HCT116 (cell line): ENCODE results near the gene EHD1. TPM values are rescaled to one million over a fixed set of nuclear protein-coding genes. Genes with fewer than 3 reads are reported as not detected.

Experiments
- ATAC-seq: fragments of 200-7000 bp; cut with Tn5 transposase; 2 replicates; pipeline ENCODE4 v1.9.1; 2020; ENCODE audit warnings: mild to moderate bottlenecking, moderate library complexity
- BruUV-seq: library from RNA; stranded (reverse); fragments of 400-500 nt; replicated peaks from 2 replicates; lab custom pipeline; 2021; lab: Mats Ljungman, UMichigan
- CTCF ChIA-PET: fragments of 300-600 bp; sonication (Branson Sonifier 250); formaldehyde crosslinking; loops from one replicate; lab custom pipeline; 2021; ENCODE audit warnings: antibody characterized with exemption; lab: Charles Lee
- POLR2A ChIA-PET: fragments of 300-600, 350-600 bp; sonication (Branson Sonifier 250); formaldehyde crosslinking; loops from one replicate; lab custom pipeline; 2021; ENCODE audit warnings: antibody characterized with exemption; lab: Charles Lee
- RAD21 ChIA-PET, 2 experiments: fragments of 300-600 bp; sonication (Branson Sonifier 250); formaldehyde crosslinking; loops; one replicate each; lab custom pipeline; 2023; ENCODE audit warnings: low total read pairs in 2 of 2; ENCODE audit not compliant: uncharacterized antibody in 2 of 2, unreplicated experiment in 2 of 2, low non-redundant PET in 1 of 2; lab: Charles Lee
- DNase-seq: peaks from one replicate; pipeline ENCODE4 v3.0.0-alpha.2; 2010; ENCODE audit warnings: low read depth, low spot score
- H2AFZ ChIP-seq: fragments of 200-600 bp; shearing (Covaris generic), sonication (generic); 2 replicates; pipeline ENCODE4 v1.6.1; 2017; ENCODE audit warnings: low read depth, mixed run types, mixed read lengths, antibody characterized with exemption, low read length; ENCODE audit not compliant: poor library complexity, severe bottlenecking
- H3K27ac ChIP-seq: 2 replicates; pipeline ENCODE4 v1.5.1; 2012; ENCODE audit warnings: low read depth, low read length
- H3K27me3 ChIP-seq: fragments of 200-600 bp; sonication (generic); 2 replicates; pipeline ENCODE4 v1.6.1; 2016; ENCODE audit warnings: mixed run types, low read length, mixed read lengths; ENCODE audit not compliant: insufficient read depth
- H3K36me3 ChIP-seq, 2 experiments: fragments of 200-500 bp in 1 of 2; fragments of 200-600 bp in 1 of 2; sonication (Bioruptor generic) in 1 of 2; sonication (generic) in 1 of 2; 2 replicates each; pipeline versions ENCODE4 v1.5.1 to v1.6.1; 2014 to 2016; ENCODE audit warnings: low read length in 2 of 2, inconsistent platforms in 1 of 2, mixed read lengths in 1 of 2, mixed run types in 1 of 2; ENCODE audit not compliant: insufficient read depth in 2 of 2, control insufficient read depth in 1 of 2
- H3K4me1 ChIP-seq, 2 experiments: fragments of 200-600 bp in 1 of 2; sonication (generic) in 1 of 2; 2 replicates each; pipeline versions ENCODE4 v1.5.1 to v1.6.1; 2012 to 2017; ENCODE audit warnings: low read length in 2 of 2, inconsistent platforms in 1 of 2, mild to moderate bottlenecking in 1 of 2, mixed read lengths in 1 of 2, mixed run types in 1 of 2, moderate library complexity in 1 of 2; ENCODE audit not compliant: insufficient read depth in 2 of 2, control insufficient read depth in 1 of 2
- H3K4me2 ChIP-seq: fragments of 200-600 bp; sonication (generic); 2 replicates; pipeline ENCODE4 v1.6.1; 2017; ENCODE audit warnings: mixed run types, low read length, mixed read lengths
- H3K4me3 ChIP-seq, 2 experiments: fragments of 200-600 bp in 1 of 2; sonication (generic) in 1 of 2; replicated peaks in 1 of 2; 2 replicates each; pipeline ENCODE4 v1.5.1; 2011 to 2016; ENCODE audit warnings: low read length in 2 of 2, control low read depth in 1 of 2, low read depth in 1 of 2, mild to moderate bottlenecking in 1 of 2, mixed read lengths in 1 of 2, mixed run types in 1 of 2
- H3K79me2 ChIP-seq: fragments of 200-600 bp; sonication (generic); 2 replicates; pipeline ENCODE4 v1.6.1; 2017; ENCODE audit warnings: mild to moderate bottlenecking, mixed run types, low read length, moderate library complexity, mixed read lengths; ENCODE audit not compliant: insufficient read depth
- H3K9ac ChIP-seq: fragments of 200-600 bp; sonication (generic); 2 replicates; pipeline ENCODE4 v1.6.1; 2016; ENCODE audit warnings: low read length, mixed read lengths
- H3K9me2 ChIP-seq: fragments of 200-600 bp; sonication (generic), shearing (Covaris generic); 2 replicates; pipeline ENCODE4 v1.6.1; 2017; ENCODE audit warnings: mixed run types, mild to moderate bottlenecking, moderate library complexity; ENCODE audit not compliant: insufficient read depth
- H3K9me3 ChIP-seq, 2 experiments: fragments of 200-500 bp in 1 of 2; fragments of 200-600 bp in 1 of 2; sonication (Bioruptor generic) in 1 of 2; sonication (generic) in 1 of 2; 2 replicates each; pipeline ENCODE4 v1.6.1; 2014 to 2017; ENCODE audit warnings: low read length in 2 of 2, mixed read lengths in 2 of 2, inconsistent platforms in 1 of 2, low read depth in 1 of 2, mild to moderate bottlenecking in 1 of 2, mixed run types in 1 of 2, moderate library complexity in 1 of 2; ENCODE audit not compliant: control insufficient read depth in 1 of 2, insufficient read depth in 1 of 2
- H4K20me1 ChIP-seq: fragments of 200-600 bp; sonication (generic), shearing (Covaris generic); 2 replicates; pipeline ENCODE4 v1.6.1; 2017; ENCODE audit warnings: mixed run types, mild to moderate bottlenecking, moderate library complexity; ENCODE audit not compliant: insufficient read depth
- CEBPB ChIP-seq: IDR thresholded peaks from 2 replicates; pipeline ENCODE4 v1.6.1; 2012; ENCODE audit warnings: low read depth
- EGR1 ChIP-seq: IDR thresholded peaks from 2 replicates; pipeline ENCODE4 v1.6.1; 2012; ENCODE audit warnings: low read depth
- EZH2 ChIP-seq: fragments of 200-600 bp; sonication (generic); IDR thresholded peaks from 2 replicates; pipeline ENCODE4 v1.6.1; 2017; ENCODE audit warnings: antibody characterized with exemption, mixed run types
- FOSL1 ChIP-seq: IDR thresholded peaks from 2 replicates; pipeline ENCODE4 v1.6.1; 2012; ENCODE audit warnings: low read depth
- JUND ChIP-seq: IDR thresholded peaks from 2 replicates; pipeline ENCODE4 v1.6.1; 2012
- RAD21 ChIP-seq: IDR thresholded peaks from 2 replicates; pipeline ENCODE4 v1.6.1; 2012; ENCODE audit warnings: low read depth, mild to moderate bottlenecking
- SRF ChIP-seq: IDR thresholded peaks from 2 replicates; pipeline ENCODE4 v1.6.1; 2012; ENCODE audit warnings: low read depth
- YY1 ChIP-seq: IDR thresholded peaks from 2 replicates; pipeline ENCODE4 v1.6.1; 2011; ENCODE audit warnings: low read length, low read depth, moderate library complexity, mild to moderate bottlenecking; ENCODE audit not compliant: insufficient replicate concordance; ENCODE audit errors: extremely low read depth
- ZFX ChIP-seq: fragments of 450-650 bp; IDR thresholded peaks from 2 replicates; pipeline ENCODE4 v1.6.1; 2017
- intact Hi-C: fragments of 100-400 bp; cut with micrococcal nuclease; formaldehyde crosslinking; loops from 2 replicates; pipeline ENCODE4 v1.10.0; 2022
- total RNA-seq: library from RNA; stranded (reverse); gene quantifications from one replicate; pipeline ENCODE4 v1.2.1, GENCODE V29; 2021; ENCODE audit not compliant: unreplicated experiment
- TF ChIP-seq, protein P1 (sequence below): IDR thresholded peaks from 2 replicates; pipeline ENCODE4 v1.6.1; 2011; ENCODE audit warnings: mild to moderate bottlenecking, low read length, moderate library complexity; ENCODE audit not compliant: insufficient replicate concordance; ENCODE audit errors: extremely low read depth
- TF ChIP-seq, protein P2 (sequence below): IDR thresholded peaks from 2 replicates; pipeline ENCODE4 v1.6.1; 2012; ENCODE audit warnings: low read depth

The EHD1 gene
- total RNA-seq, 1 experiment from 2014 or later: 48.1 TPM

DNA sequence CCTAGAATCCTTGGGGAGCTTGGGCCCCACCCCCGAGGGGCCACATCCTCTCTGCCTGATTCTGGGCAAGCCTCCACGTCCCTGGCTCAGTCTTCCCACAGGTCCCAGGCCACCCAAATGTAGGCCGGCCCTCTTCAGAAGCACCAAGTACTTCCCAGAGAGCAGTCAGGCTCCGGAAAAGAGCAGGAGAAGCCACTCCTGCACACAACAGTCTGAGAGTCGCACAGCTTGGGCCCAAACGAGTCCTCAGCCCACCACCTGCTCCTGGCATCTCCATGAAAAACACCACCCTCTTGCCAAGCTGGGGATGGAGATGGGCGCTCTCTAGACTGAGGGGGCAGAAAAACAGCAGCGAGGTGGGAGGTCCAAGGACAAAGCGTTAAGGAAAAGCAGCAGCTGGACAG is 15.4 kb downstream of the EHD1 start:
- no peak overlapping the region for H3K4me3 ChIP-seq
- H3K27ac ChIP-seq: no peak overlapping the region; the same call in 1 of the 2 replicates
- ChIA-PET RAD21 (no interaction called here), POLR2A (interaction anchor here (2.9 kb wide), 1 partner anchor 14 kb away, joined by 12 read pairs; the partner anchor contains the start of gene EHD1), CTCF (interaction anchor here (1.2 kb wide), 1 partner anchor 24 kb away, joined by 3 read pairs; no protein-coding TSS in a partner anchor)
- H3K9me2 ChIP-seq: no peaks in the 10 kb centered on the region
- TF ChIP-seq, protein P1, sequence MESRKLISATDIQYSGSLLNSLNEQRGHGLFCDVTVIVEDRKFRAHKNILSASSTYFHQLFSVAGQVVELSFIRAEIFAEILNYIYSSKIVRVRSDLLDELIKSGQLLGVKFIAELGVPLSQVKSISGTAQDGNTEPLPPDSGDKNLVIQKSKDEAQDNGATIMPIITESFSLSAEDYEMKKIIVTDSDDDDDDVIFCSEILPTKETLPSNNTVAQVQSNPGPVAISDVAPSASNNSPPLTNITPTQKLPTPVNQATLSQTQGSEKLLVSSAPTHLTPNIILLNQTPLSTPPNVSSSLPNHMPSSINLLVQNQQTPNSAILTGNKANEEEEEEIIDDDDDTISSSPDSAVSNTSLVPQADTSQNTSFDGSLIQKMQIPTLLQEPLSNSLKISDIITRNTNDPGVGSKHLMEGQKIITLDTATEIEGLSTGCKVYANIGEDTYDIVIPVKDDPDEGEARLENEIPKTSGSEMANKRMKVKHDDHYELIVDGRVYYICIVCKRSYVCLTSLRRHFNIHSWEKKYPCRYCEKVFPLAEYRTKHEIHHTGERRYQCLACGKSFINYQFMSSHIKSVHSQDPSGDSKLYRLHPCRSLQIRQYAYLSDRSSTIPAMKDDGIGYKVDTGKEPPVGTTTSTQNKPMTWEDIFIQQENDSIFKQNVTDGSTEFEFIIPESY: no peak
- TF ChIP-seq FOSL1: no peak
- no peak for TF ChIP-seq JUND
- TF ChIP-seq EGR1: no peak
- TF ChIP-seq RAD21: no peak
- no peak for TF ChIP-seq EZH2
- TF ChIP-seq YY1: no peak
- TF ChIP-seq CEBPB: no peak
- TF ChIP-seq SRF: no peak
- TF ChIP-seq ZFX: no peak
- TF ChIP-seq, protein P2, sequence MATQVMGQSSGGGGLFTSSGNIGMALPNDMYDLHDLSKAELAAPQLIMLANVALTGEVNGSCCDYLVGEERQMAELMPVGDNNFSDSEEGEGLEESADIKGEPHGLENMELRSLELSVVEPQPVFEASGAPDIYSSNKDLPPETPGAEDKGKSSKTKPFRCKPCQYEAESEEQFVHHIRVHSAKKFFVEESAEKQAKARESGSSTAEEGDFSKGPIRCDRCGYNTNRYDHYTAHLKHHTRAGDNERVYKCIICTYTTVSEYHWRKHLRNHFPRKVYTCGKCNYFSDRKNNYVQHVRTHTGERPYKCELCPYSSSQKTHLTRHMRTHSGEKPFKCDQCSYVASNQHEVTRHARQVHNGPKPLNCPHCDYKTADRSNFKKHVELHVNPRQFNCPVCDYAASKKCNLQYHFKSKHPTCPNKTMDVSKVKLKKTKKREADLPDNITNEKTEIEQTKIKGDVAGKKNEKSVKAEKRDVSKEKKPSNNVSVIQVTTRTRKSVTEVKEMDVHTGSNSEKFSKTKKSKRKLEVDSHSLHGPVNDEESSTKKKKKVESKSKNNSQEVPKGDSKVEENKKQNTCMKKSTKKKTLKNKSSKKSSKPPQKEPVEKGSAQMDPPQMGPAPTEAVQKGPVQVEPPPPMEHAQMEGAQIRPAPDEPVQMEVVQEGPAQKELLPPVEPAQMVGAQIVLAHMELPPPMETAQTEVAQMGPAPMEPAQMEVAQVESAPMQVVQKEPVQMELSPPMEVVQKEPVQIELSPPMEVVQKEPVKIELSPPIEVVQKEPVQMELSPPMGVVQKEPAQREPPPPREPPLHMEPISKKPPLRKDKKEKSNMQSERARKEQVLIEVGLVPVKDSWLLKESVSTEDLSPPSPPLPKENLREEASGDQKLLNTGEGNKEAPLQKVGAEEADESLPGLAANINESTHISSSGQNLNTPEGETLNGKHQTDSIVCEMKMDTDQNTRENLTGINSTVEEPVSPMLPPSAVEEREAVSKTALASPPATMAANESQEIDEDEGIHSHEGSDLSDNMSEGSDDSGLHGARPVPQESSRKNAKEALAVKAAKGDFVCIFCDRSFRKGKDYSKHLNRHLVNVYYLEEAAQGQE: no peak
- no peak overlapping the region for H2AFZ ChIP-seq
- intact Hi-C loops: no loop called here
- no TSS peak for BruUV-seq
- no peaks in the 10 kb centered on the region for H3K27me3 ChIP-seq
- peaks cover 3 to 11% of the 10 kb centered on the region in 2 experiments; a peak in 1 of 4 replicates for H3K36me3 ChIP-seq
- peaks cover 84% of the 10 kb centered on the region for H3K79me2 ChIP-seq
- H4K20me1 ChIP-seq: no peaks in the 10 kb centered on the region
- peaks cover 5 to 73% of the 10 kb centered on the region in 2 experiments; a peak in 3 of 4 replicates for H3K4me1 ChIP-seq
- no peak overlapping the region for H3K9ac ChIP-seq
- no peak overlapping the region for H3K4me2 ChIP-seq
- no peaks in the 10 kb centered on the region for H3K9me3 ChIP-seq
- no peak for ATAC-seq
- DNase-seq: no peak
